Muscle layer of colon (tissue), 2 donors: ENCODE data around the gene HHIP.

Experiments used
- H3K27ac ChIP-seq: one replicate; pipeline ENCODE4 v1.7.0; 2013; ENCODE audit warnings: low read depth, mild to moderate bottlenecking, low read length, moderate library complexity
- H3K27me3 ChIP-seq, 2 donors: one replicate each; pipeline ENCODE4 v1.7.0; 2013; ENCODE audit warnings: low read length in 2 of 2, mild to moderate bottlenecking in 2 of 2; ENCODE audit not compliant: insufficient read depth in 2 of 2, control insufficient read depth in 1 of 2
- H3K36me3 ChIP-seq: one replicate; pipeline ENCODE4 v1.7.0; 2013; ENCODE audit warnings: mild to moderate bottlenecking, low read length; ENCODE audit not compliant: insufficient read depth
- H3K4me1 ChIP-seq: one replicate; pipeline ENCODE4 v1.7.0; 2013; ENCODE audit warnings: mild to moderate bottlenecking, low read length; ENCODE audit not compliant: insufficient read depth
- H3K4me3 ChIP-seq, 2 donors: one replicate each; pipeline ENCODE4 v1.7.0; 2013; ENCODE audit warnings: low read length in 2 of 2, low read depth in 1 of 2, mild to moderate bottlenecking in 1 of 2, moderate library complexity in 1 of 2
- H3K9ac ChIP-seq: one replicate; pipeline ENCODE4 v1.7.0; 2013; ENCODE audit warnings: low read length
- H3K9me3 ChIP-seq: one replicate; pipeline ENCODE4 v1.7.0; 2013; ENCODE audit warnings: mild to moderate bottlenecking, low read length
- donor health status: abdominal sarcoma.
- donor health status: Adenocarcinoma of cecum.

HHIP gene

DNA sequence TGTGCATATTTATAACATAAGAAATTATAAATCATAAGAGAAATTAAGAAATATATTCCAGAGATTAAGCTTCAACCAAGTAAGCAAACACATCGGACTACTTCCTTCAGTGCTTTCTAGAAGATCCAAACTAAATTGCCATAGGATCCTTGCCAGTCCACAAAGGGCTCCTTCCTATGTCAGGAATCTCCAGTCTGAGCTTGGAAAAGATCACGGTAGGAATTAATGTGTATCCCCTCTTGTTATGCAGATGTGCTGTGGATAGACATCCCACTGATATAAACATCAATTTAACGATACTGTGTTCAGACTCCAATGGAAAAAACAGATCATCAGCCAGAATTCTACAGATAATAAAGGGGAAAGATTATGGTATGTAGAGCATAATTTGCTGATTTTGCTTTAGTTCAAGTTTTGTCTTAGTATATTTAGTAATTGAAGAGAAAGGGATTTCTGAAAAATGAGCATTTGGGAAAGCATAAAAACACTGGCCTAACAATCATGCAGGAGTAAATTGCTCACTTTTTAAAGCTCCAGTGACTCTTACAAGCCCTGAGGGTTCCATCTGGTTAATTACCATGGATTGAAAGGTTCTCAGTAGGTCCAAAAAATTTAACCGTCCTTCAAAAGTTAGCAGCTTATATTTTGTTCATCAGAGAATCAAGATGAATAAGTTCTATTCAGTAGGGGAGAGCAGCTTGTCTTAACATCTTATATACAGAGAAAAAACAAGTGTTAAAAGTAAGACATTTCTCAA lies 65.9 kb downstream of the HHIP start:
- no peak overlapping the region for H3K4me3 ChIP-seq
- H3K4me1 ChIP-seq: no peaks in the 10 kb centered on the region
- no peak overlapping the region for H3K27ac ChIP-seq
- H3K9ac ChIP-seq: no peak overlapping the region
- no peaks in the 10 kb centered on the region for H3K9me3 ChIP-seq
- H3K27me3 ChIP-seq: no peaks in the 10 kb centered on the region
- no peaks in the 10 kb centered on the region for H3K36me3 ChIP-seq

- H3K27ac ChIP-seq: no peak overlapping the region
- no peaks in the 10 kb centered on the region for H3K4me1 ChIP-seq
- H3K9me3 ChIP-seq: no peaks in the 10 kb centered on the region
- no peaks in the 10 kb centered on the region for H3K27me3 ChIP-seq
- no peak overlapping the region for H3K9ac ChIP-seq
- no peak overlapping the region for H3K4me3 ChIP-seq
- no peaks in the 10 kb centered on the region for H3K36me3 ChIP-seq
Observed at GRCh38 chr4:144712775-144713174, 66.8 kb downstream of the HHIP start.

DNA sequence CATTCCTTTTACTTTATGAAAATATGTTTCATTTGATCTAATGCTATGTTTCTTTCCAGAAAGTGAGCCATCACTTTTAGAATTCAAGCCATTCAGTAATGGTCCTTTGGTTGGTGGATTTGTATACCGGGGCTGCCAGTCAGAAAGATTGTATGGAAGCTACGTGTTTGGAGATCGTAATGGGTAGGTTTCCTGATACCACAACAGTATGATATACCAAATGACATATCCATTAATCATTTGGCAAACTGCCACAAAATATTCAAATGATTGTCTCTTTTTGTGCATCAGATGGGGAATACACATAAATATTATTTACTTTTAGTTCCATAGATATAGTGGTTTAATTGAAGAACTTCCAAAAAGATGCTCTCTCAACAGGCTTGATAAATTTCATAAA lies 68.2 kb downstream of the HHIP start:
- Histone ChIP-seq H3K27ac (no peak overlapping the region), H3K36me3 (no peaks in the 10 kb centered on the region), H3K4me1 (no peaks in the 10 kb centered on the region), H3K4me3 (no peak overlapping the region), H3K27me3 (no peaks in the 10 kb centered on the region), H3K9ac (no peak overlapping the region), H3K9me3 (no peaks in the 10 kb centered on the region)

- no peak overlapping the region for H3K27ac ChIP-seq
- no peaks in the 10 kb centered on the region for H3K4me1 ChIP-seq
- no peak overlapping the region for H3K4me3 ChIP-seq
- H3K9ac ChIP-seq: no peak overlapping the region
- no peaks in the 10 kb centered on the region for H3K36me3 ChIP-seq
- no peaks in the 10 kb centered on the region for H3K9me3 ChIP-seq
- H3K27me3 ChIP-seq: no peaks in the 10 kb centered on the region
Observed at GRCh38 chr4:144715230-144715629, 69.3 kb downstream of the HHIP start.

GRCh38 chr4:144716778-144717177 lies 70.8 kb downstream of the HHIP start:
- Histone ChIP-seq H3K4me1 (no peaks in the 10 kb centered on the region), H3K27ac (no peak overlapping the region)

DNA sequence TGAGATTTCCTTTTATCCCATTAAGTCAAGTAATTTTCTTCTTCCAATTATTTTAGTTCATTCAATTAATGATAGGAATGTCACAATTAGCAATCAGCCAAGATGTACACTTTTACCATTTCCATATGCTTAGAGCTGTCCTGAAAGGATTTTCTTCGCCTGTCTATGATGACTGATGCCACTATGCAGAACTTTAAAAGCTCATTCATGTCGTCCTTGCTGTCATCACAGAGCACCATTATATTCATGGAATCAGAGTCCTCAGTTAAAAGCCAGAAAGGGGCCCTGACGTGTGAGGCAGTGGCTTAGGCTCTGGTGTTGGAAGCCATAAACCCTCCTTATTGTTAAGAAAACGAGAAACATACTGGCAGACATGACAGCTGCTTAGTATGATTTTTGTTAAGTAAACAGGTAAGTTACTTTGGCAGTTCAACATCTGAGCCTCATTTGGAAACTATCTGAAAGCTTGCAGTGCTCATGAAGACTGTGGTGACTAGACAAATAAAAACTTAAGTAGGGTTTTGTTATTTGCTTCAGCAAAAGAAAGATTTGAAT lies 73.1 kb downstream of the HHIP start:
- no peaks in the 10 kb centered on the region for H3K27me3 ChIP-seq
- no peak overlapping the region for H3K4me3 ChIP-seq
- no peak overlapping the region for H3K27ac ChIP-seq
- H3K36me3 ChIP-seq: no peaks in the 10 kb centered on the region
- no peaks in the 10 kb centered on the region for H3K4me1 ChIP-seq
- H3K9ac ChIP-seq: no peak overlapping the region
- H3K9me3 ChIP-seq: no peaks in the 10 kb centered on the region

More at GRCh38 chr4:144716778-144717177, 70.8 kb downstream of the HHIP start:
- Histone ChIP-seq H3K36me3 (no peaks in the 10 kb centered on the region), H3K9ac (no peak overlapping the region), H3K27me3 (no peaks in the 10 kb centered on the region), H3K4me3 (no peak overlapping the region), H3K9me3 (no peaks in the 10 kb centered on the region)

DNA sequence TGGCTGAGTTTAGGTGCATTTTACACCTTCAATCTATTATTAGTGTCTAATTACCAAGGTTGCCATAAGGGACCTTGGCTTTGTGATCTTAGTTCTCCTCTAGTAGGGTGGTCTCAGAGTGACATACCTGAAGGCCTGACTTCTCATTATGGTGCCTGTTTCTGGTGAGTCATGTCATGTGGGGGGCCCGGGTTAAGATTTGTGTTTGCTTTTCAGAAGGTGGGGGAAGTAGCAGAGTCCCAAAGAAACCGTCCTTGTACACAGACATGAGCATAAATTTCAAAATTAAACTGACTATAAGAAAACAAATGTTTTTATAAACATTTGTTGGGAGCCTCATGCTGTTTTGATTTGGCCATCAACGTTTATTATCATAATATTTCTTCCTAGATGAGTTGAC lies 74.5 kb downstream of the HHIP start:
- H3K27ac ChIP-seq: no peak overlapping the region
- H3K4me1 ChIP-seq: no peaks in the 10 kb centered on the region
- no peak overlapping the region for H3K4me3 ChIP-seq
- no peaks in the 10 kb centered on the region for H3K9me3 ChIP-seq
- H3K36me3 ChIP-seq: no peaks in the 10 kb centered on the region
- no peaks in the 10 kb centered on the region for H3K27me3 ChIP-seq
- no peak overlapping the region for H3K9ac ChIP-seq

DNA sequence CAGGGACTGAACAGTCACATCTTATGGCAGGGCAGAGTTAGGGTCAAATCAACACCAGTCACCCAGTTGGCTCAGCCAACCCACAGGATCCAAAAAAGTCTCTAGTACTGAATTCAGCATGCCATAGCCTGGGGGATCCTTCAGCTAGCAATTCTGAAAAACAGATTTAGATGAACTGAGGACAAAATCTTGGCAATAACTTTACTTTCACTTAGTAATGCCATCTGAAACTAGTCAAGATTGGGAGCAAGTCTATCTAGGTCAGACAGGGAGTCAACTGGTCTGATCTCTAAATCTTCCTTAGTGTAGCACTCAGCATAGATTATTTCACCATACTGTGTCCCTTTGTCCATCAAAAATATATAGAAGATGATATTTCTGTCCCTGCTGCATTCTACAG lies 76.0 kb downstream of the HHIP start:
- H3K36me3 ChIP-seq: no peaks in the 10 kb centered on the region
- H3K9ac ChIP-seq: no peak overlapping the region
- H3K4me1 ChIP-seq: no peaks in the 10 kb centered on the region
- H3K4me3 ChIP-seq: no peak overlapping the region
- no peaks in the 10 kb centered on the region for H3K27me3 ChIP-seq
- H3K27ac ChIP-seq: no peak overlapping the region
- H3K9me3 ChIP-seq: no peaks in the 10 kb centered on the region

- H3K27ac ChIP-seq: no peak overlapping the region
Observed at GRCh38 chr4:144723471-144723870, 77.5 kb downstream of the HHIP start.

DNA sequence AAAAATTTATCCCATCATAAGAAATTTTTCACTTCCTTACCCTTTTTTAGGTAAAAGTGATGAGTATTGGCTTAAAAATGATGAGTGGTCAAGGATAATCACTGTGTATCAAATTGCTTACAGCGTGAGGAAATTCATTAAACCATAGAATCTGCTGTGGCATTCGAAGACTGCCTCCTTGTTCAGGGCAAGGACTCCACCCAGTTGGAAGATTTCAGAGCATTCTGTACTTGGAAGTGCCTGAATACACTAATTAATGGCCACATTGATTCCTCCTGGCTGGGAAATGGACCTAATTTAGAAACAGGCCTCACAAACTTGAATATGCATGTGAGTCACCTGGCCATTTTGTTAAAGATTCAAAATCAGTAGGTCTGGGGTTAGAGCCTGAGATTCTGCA lies 83.2 kb downstream of the HHIP start:
- H3K4me3 ChIP-seq: no peak overlapping the region
- no peaks in the 10 kb centered on the region for H3K9me3 ChIP-seq
- H3K27me3 ChIP-seq: no peaks in the 10 kb centered on the region
- no peaks in the 10 kb centered on the region for H3K36me3 ChIP-seq
- no peak overlapping the region for H3K9ac ChIP-seq
- no peaks in the 10 kb centered on the region for H3K4me1 ChIP-seq
- H3K27ac ChIP-seq: no peak overlapping the region

More at GRCh38 chr4:144723471-144723870, 77.5 kb downstream of the HHIP start:
- H3K9me3 ChIP-seq: no peaks in the 10 kb centered on the region
- no peak overlapping the region for H3K4me3 ChIP-seq
- H3K9ac ChIP-seq: no peak overlapping the region
- H3K36me3 ChIP-seq: no peaks in the 10 kb centered on the region
- H3K27me3 ChIP-seq: no peaks in the 10 kb centered on the region
- no peaks in the 10 kb centered on the region for H3K4me1 ChIP-seq

GRCh38 chr4:144732584-144733428 lies 86.8 kb downstream of the HHIP start:
- H3K9ac ChIP-seq: no peak overlapping the region
- H3K36me3 ChIP-seq: no peaks in the 10 kb centered on the region
- H3K27ac ChIP-seq: no peak overlapping the region
- H3K27me3 ChIP-seq: no peaks in the 10 kb centered on the region
- H3K9me3 ChIP-seq: no peaks in the 10 kb centered on the region
- no peaks in the 10 kb centered on the region for H3K4me1 ChIP-seq
- no peak overlapping the region for H3K4me3 ChIP-seq
